GM18861 (cell line): ENCODE measurements around the gene DCX.
"Not testable (repeated sequence)": the region's sequence is repeated elsewhere in the genome, so short reads cannot be mapped to it uniquely, and the experiment has no call there.

Experiments
- ATAC-seq: cut with Tn5 transposase; IDR thresholded peaks from one replicate; pipeline ENCODE4 v1.9.1; 2021; ENCODE audit not compliant: unreplicated experiment

Gene DCX

DNA sequence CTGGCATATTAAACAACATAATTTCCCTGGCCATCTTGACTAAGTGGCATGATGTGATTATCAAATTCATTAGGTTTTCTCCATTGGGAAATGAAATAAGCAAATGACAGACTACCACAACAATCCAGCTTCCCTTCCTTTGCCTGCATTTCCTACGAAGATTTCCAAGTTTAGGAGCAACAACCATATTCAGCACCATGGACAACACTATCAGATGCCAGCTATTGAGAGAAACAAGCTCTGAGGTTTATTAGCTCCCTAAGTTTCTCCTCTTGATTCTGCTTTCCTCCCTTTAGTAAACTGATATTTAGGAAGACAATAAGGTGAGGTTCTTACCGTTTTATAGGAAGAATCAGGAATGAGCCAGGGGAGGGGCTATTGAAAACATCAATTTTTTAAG is 36.2 kb downstream of the DCX start:
- no peak for ATAC-seq

- no peak for ATAC-seq
Measured at GRCh38 chrX:111372086-111372485, 39.9 kb downstream of the DCX start.

- no peak for ATAC-seq
Measured at GRCh38 chrX:111365770-111366325, 46.1 kb downstream of the DCX start.

- ATAC-seq: no peak
Measured at GRCh38 chrX:111363741-111364140, 48.3 kb downstream of the DCX start.

DNA sequence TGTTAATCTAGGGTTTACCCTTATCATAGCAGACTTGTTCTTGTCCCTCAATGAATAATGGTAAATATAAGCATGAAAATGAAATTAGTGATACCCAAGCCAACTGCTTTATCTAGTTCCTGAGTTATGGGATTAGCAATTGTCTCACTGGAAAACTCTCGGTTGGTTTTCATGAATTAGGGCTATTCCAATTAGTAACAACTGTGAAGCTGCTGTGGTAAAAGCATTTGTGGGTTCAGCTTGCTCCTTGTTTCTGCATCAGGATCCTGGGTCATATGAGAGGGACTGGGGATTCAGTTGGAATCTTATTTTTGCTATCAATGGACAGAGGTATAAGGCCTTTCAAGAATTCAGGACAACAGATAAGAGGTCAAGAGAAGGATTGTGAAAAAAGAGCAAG is 50.2 kb downstream of the DCX start:
- ATAC-seq: no peak

- no peak for ATAC-seq
Measured at GRCh38 chrX:111360839-111361238, 51.2 kb downstream of the DCX start.

GRCh38 chrX:111355523-111356115 is 56.4 kb downstream of the DCX start:
- ATAC-seq: no peak

- no peak for ATAC-seq
Measured at GRCh38 chrX:111354496-111354895, 57.5 kb downstream of the DCX start.

GRCh38 chrX:111353793-111354192 is 58.2 kb downstream of the DCX start:
- no peak for ATAC-seq

DNA sequence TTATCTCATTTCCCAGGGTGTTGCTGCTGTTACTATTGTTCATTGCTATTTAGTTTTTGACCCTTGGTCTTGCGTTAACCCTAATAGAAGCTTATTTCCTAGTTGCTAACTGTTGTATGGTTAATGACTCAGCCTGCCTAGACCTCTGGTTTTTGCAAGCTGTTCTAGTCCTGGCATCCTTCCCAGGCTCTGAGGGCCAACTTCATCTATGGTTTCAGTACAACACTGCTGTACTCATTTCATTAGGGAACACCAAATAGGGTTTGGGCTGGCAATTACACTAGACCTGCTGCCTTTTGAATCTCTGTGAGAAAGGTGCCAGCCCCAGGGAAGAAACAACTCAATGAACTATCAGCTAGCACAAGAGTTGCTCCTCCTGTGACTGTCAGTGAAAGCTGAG is 59.6 kb downstream of the DCX start:
- ATAC-seq: no peak

- ATAC-seq: no peak
Measured at GRCh38 chrX:111349934-111350333, 62.1 kb downstream of the DCX start.

- ATAC-seq: no peak
Measured at GRCh38 chrX:111349101-111349500, 62.9 kb downstream of the DCX start.

GRCh38 chrX:111348429-111348828 is 63.6 kb downstream of the DCX start:
- ATAC-seq: no peak

- not testable (repeated sequence) for ATAC-seq
Measured at GRCh38 chrX:111346150-111346549, 65.8 kb downstream of the DCX start.

DNA sequence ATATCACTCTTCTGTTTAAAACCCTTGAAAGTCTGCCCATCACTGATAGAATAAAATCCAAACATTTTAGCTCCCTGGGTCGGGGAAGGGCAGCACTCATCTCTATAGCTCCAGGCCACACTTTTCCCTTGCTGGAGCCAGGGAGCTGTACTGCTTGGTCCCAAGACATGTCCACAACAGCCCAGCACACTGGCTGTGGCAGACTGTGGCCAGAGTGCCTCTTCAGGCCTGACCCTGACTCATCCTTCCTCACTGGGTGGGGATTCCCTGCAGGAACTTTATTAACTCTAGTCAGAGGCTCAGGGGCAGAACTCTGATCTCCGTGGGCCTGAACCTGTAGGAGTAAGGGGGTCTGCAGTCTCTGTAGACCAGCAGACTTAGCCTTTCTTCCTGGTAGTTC is 71.9 kb downstream of the DCX start:
- no peak for ATAC-seq

DNA sequence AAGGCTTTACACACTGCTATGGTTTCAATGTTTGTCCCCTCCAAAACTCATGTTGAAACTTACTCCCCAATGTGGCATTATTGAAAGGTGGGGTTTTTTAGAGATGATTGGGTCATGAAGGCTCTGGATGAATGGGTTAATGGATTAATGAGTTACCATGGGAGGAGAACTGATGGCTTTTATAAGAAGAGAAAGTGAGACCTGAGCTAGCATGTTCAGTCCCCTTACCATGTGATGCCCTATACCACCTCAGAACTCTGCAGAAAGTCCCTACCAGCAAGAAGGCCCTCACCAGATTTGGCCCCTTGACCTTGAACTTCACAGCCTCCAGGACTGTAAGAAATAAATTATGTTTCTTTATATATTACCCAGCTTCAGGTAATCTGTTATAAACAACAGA is 72.8 kb downstream of the DCX start:
- ATAC-seq: peak; percentile 54

DNA sequence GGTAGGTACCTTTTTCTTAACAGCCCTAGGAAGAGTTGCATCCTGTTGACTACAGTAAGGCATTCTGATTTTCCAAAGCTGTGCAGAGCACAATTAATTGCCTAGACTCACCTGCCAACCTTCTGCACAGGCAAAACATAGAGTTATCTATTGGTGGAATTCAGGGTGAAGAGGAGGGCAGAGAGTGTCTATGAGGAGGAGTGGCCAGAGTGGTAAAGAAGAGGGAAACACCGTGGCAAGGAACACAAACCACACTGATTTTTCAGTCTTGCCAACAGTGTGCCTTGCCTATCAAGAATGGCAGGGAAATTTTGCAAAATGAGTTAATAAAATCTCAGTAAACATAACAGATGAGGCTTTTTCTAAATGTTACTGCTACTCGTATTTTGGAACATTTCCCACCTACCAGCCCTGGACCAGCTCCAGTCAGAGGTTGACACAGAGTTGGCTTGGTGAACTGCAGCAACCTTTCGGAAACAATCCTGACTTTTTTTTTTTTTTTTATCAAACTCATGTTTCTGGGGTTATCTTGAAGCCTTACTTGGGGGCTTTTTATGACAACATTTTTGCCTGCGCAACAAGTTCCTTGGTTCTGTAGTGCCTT is 73.8 kb downstream of the DCX start:
- ATAC-seq: no peak

- ATAC-seq: no peak
Measured at GRCh38 chrX:111337067-111337637, 74.8 kb downstream of the DCX start.

DNA sequence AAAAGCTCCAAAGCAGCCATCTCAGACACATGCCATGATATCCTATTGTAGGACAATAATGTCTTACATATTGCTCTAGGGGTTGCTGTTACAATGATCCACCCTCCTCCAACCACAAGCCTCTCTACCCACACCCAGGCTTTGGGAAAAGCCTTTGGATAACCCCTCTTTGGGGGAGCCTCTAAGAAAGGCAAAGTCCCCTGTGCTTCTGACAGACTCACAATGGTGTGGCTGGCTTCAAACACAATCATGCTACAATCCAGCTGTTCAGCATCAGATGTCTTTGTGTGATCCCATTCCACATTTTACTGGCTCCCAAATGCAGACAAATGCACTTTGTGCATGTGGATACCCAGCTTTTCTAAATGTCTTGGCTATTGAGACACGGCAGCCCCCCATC is 75.9 kb downstream of the DCX start:
- ATAC-seq: no peak

GRCh38 chrX:111329370-111329769 is 82.6 kb downstream of the DCX start:
- ATAC-seq: no peak

- ATAC-seq: no peak
Measured at GRCh38 chrX:111328858-111329257, 83.1 kb downstream of the DCX start.

- no peak for ATAC-seq
Measured at GRCh38 chrX:111322231-111322855, 89.6 kb downstream of the DCX start.
